Pancreas (tissue), 10 donors: ENCODE results near the gene CELF5. TPM values are rescaled to one million over a fixed set of nuclear protein-coding genes. Genes with fewer than 3 reads are reported as not detected.
"Not testable (repeated sequence)": the region's sequence is repeated elsewhere in the genome, so short reads cannot be mapped to it uniquely, and the experiment has no call there.

Source experiments
- ATAC-seq, 4 donors: fragments of 200-7000 bp; cut with Tn5 transposase; one replicate each; pipeline versions ENCODE4 v1.8.0 to v1.9.1; 2020; ENCODE audit warnings: mild to moderate bottlenecking in 4 of 4, moderate library complexity in 4 of 4
- DNase-seq, 6 donors: peaks; one replicate each; pipeline ENCODE4 v3.0.0-alpha.2; 2020
- FAIRE-seq: peaks from 2 replicates; lab custom pipeline; 2012; peaks lifted over from hg19 to GRCh38; lab: Jason Lieb, UNC
- H3K27ac ChIP-seq, 4 donors: fragments of 200-600 bp; sonication (generic); 1 replicate in 3 of 4; 2 replicates in 1 of 4; pipeline versions ENCODE4 v1.5.0 to v1.8.0; 2020
- H3K27me3 ChIP-seq, 4 donors: fragments of 200-600 bp; one replicate each; pipeline ENCODE4 v1.8.0; 2021
- H3K36me3 ChIP-seq, 3 donors: fragments of 200-600 bp; sonication (generic) in 1 of 3; one replicate each; pipeline versions ENCODE4 v1.5.0 to v1.8.0; 2020 to 2021
- H3K4me1 ChIP-seq, 3 donors: fragments of 200-600 bp; one replicate each; pipeline ENCODE4 v1.8.0; 2021
- H3K4me3 ChIP-seq, 4 donors: fragments of 200-600 bp; sonication (generic) in 2 of 4; one replicate each; pipeline versions ENCODE4 v1.5.0 to v1.8.0; 2020 to 2021
- H3K9me3 ChIP-seq, 4 donors: fragments of 200-600 bp; one replicate each; pipeline ENCODE4 v1.8.0; 2021
- WGBS, 2 donors: extraction: QIAGEN DNeasy Blood & Tissue Kit; methylation state at CpG; one replicate each; pipeline ENCODE4 v1.1.7; 2013; 5-methylcytosine and 5-hydroxymethylcytosine counted together
- intact Hi-C, 3 donors: fragments of 100-400 bp; cut with DNase I; formaldehyde crosslinking; loops; one replicate each; pipeline versions ENCODE4 v1.11.1 to v1.14.2; 2022
- polyA plus RNA-seq, 2 donors: library from polyadenylated mRNA; stranded (reverse); fragments of 200-250 nt; gene quantifications; one replicate each; pipeline ENCODE4 v1.2.3, GENCODE V29; 2013
- total RNA-seq, 6 donors: library from RNA; stranded (reverse); fragmentation: NEBNext Ultra II Directional in 4 of 6; extraction: Animal tissue kit (Norgen Biotek cat#: 25700) in 4 of 6; gene quantifications; one replicate each; pipeline versions ENCODE4 v1.2.1 to v1.2.4, GENCODE V29; 2021 to 2023
- TF ChIP-seq, protein P1 (sequence below), 4 donors: fragments of 200-600 bp; sonication (generic) in 3 of 4; IDR thresholded peaks; one replicate each; pipeline versions ENCODE4 v1.5.0 to v1.8.0; 2021; ENCODE audit warnings: antibody characterized with exemption in 4 of 4
- donor health status: healthy with polysubstance abuse.
- donor health status: DM: no; HTN: no; CAD: no; lungs with moderate emphysema.
- donor health status: DM: no; HTN: no; CAD: no.
- donor health status: control.
- donor health status: control.
- donor health status: Bipolar disorder and iron deficiency.
- donor health status: DM: yes; HTN: yes; CAD: no.
- donor health status: DM: no; HTN: no; CAD: no.
- donor health status: DM: no; HTN: no; CAD: no.
- donor health status: DM: yes; HTN: yes; CAD: no.

The CELF5 gene
- total and polyA plus RNA-seq, 8 donors, result 0.30 to 1.6 (median 0.65) TPM

DNA sequence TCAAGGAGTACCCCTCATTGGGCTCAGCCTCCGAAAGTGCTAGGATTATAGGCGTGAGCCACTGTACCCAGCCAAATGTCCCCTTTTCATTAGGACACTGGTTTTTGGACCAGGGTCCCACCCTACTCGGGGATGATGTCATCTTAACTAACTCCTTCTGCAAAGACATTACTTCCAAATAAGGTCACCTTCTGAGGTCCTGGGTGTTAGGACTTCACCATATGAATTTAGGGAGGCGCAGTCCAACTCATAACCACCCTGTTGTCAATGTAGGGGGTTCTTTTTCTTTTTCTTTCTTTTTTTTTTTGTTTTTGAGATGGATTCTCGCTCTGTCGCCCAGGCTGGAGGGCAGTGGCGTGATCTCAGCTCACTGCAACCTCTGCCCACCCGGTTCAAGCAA is 109.2 kb downstream of the CELF5 start:
- FAIRE-seq (no peak), ATAC-seq (no peak), DNase-seq (peak in 2 of 6 donors; percentile 4 to 19)
- no peaks in the 10 kb centered on the region for H3K27me3 ChIP-seq
- H3K36me3 ChIP-seq, result no peaks in the 10 kb centered on the region
- intact Hi-C loops, result no loop called here
- H3K4me3 ChIP-seq, result no peak overlapping the region
- TF ChIP-seq, protein P1, sequence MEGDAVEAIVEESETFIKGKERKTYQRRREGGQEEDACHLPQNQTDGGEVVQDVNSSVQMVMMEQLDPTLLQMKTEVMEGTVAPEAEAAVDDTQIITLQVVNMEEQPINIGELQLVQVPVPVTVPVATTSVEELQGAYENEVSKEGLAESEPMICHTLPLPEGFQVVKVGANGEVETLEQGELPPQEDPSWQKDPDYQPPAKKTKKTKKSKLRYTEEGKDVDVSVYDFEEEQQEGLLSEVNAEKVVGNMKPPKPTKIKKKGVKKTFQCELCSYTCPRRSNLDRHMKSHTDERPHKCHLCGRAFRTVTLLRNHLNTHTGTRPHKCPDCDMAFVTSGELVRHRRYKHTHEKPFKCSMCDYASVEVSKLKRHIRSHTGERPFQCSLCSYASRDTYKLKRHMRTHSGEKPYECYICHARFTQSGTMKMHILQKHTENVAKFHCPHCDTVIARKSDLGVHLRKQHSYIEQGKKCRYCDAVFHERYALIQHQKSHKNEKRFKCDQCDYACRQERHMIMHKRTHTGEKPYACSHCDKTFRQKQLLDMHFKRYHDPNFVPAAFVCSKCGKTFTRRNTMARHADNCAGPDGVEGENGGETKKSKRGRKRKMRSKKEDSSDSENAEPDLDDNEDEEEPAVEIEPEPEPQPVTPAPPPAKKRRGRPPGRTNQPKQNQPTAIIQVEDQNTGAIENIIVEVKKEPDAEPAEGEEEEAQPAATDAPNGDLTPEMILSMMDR (IDR thresholded peaks at IDR 0.05), result no peak
- 92 to 96% methylated on average over 8 of the region's 8 CpGs for WGBS, 2 donors
- H3K9me3 ChIP-seq, result no peaks in the 10 kb centered on the region
- no peak overlapping the region for H3K27ac ChIP-seq
- H3K4me1 ChIP-seq, result peaks cover 36 to 45% (median 43%) of the 10 kb centered on the region in 3 donors

DNA sequence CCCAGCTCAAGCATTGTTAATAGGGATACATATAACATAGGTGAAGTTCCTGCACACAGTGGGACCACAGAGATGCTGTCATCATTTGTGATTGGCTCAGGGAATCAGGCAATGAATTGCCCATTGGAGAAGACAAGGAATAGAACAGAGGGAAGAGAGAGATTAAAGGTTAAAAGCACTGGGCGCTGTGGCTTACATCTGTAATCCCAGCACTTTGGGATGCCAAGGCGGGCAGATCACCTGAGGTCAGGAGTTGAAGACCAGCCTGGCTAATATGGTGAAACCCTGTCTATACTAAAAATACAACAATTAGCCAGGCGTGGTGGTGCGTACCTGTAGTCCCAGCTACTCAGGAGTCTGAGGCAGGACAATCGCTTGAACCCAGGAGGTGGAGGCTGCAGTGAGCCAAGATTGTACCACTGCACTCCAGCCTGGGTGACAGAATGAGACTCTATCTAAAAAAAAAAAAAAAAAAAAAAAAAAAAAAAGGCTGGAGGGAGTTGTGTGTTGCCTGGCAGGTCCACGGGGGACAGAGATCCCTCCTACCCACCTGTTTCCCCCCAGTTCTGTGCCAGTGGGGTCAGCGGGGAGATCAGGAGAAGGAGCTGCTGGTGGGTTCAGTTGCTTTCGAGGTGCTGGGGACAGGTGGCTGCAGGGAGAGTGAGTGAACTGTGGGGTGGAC is 110.4 kb downstream of the CELF5 start:
- intact Hi-C loops, H3K4me3 ChIP-seq, H3K9me3 ChIP-seq, H3K36me3 ChIP-seq, ATAC-seq, FAIRE-seq, H3K27me3 ChIP-seq: not testable (repeated sequence)
- Histone ChIP-seq H3K4me1 (peaks cover 43 to 49% (median 47%) of the 10 kb centered on the region in 3 donors), H3K27ac (peak overlapping the region; percentile 89 to 97 (median 92))
- 54 to 60% methylated on average over 8 of the region's 8 CpGs for WGBS, 2 donors
- DNase-seq, result peak in 1 of 6 donors; percentile 31

DNA sequence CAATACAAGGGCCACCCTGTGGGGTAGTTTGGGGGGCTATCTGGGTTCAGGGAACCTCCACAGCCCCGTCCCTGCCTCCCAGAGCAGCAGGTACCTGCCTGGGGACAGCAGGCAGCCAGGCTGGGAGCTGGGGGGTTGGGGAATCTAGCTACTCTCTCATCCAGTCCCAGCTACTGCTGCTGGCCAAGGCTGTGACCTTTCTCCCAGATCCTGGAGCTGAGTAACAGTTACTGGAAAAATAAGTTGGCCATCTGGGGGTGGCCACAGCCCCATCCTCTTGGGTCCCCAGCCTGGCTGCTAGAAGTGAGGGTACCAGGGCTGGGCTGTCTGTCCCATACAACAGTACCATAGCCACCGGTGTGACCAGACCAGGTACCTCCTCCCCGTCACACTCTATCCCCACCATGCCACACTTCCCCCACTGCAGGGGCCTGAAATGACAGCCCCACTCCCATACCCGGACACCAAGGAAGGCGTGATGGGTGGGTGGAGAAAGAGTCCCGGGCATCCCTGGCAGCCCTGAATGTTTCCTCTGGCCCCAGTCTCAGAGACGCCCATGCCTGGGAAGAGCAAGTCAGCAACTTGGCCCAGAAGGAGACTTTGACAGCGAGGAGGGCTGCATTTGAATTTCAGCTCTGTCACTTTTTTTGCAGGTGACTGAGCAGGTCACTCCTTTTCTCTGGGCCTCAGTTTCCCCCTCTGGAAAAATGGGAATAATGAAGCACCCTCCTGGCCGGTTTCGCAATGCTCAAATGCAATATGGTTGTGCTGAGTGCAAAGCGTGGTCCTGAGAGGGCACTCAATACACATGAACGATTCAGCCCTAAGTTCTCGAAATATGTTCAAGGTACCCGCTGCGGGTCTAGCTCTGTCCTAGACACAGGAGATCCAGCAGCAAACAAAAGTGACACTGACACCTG is 111.2 kb downstream of the CELF5 start:
- DNase-seq (peak; percentile 72 to 90 (median 81)), FAIRE-seq (no peak), ATAC-seq (peak; percentile 45 to 72 (median 54))
- WGBS, 2 donors, result 61 to 62% methylated on average over 15 of the region's 15 CpGs
- Histone ChIP-seq H3K9me3 (no peaks in the 10 kb centered on the region), H3K27ac (peak overlapping the region; percentile 89 to 97 (median 92)), H3K27me3 (no peaks in the 10 kb centered on the region), H3K4me3 (no peak overlapping the region), H3K4me1 (peaks cover 43 to 49% (median 47%) of the 10 kb centered on the region in 3 donors), H3K36me3 (no peaks in the 10 kb centered on the region)
- intact Hi-C loops, result no loop called here
- TF ChIP-seq, protein P1 (IDR thresholded peaks at IDR 0.05), result no peak

DNA sequence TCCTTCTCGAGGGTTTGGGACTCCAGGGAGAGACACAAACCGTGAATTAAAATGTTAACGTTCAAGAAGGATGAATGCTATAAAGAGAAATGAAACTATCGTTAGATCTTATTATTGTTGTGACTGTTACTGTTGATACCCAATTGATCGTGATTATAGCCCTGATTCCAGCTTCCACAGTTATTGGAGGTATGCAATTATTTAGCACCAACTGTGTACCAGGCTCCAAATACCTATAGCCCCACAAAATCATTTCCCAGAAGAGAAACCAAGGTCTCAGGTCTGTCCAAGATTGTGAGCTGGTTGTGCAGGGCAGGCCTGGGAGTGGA is 111.9 kb downstream of the CELF5 start:
- no peaks in the 10 kb centered on the region for H3K27me3 ChIP-seq
- peak overlapping the region; percentile 89 to 97 (median 92) for H3K27ac ChIP-seq
- no peak overlapping the region for H3K4me3 ChIP-seq
- WGBS, 2 donors, result 10 to 15% methylated on average over 5 of the region's 5 CpGs
- H3K4me1 ChIP-seq, result peaks cover 43 to 49% (median 47%) of the 10 kb centered on the region in 3 donors
- FAIRE-seq (no peak), DNase-seq (no peak), ATAC-seq (no peak)
- intact Hi-C loops, result no loop called here
- H3K36me3 ChIP-seq, result no peaks in the 10 kb centered on the region
- H3K9me3 ChIP-seq, result no peaks in the 10 kb centered on the region
- TF ChIP-seq, protein P1 (IDR thresholded peaks at IDR 0.05), result no peak

DNA sequence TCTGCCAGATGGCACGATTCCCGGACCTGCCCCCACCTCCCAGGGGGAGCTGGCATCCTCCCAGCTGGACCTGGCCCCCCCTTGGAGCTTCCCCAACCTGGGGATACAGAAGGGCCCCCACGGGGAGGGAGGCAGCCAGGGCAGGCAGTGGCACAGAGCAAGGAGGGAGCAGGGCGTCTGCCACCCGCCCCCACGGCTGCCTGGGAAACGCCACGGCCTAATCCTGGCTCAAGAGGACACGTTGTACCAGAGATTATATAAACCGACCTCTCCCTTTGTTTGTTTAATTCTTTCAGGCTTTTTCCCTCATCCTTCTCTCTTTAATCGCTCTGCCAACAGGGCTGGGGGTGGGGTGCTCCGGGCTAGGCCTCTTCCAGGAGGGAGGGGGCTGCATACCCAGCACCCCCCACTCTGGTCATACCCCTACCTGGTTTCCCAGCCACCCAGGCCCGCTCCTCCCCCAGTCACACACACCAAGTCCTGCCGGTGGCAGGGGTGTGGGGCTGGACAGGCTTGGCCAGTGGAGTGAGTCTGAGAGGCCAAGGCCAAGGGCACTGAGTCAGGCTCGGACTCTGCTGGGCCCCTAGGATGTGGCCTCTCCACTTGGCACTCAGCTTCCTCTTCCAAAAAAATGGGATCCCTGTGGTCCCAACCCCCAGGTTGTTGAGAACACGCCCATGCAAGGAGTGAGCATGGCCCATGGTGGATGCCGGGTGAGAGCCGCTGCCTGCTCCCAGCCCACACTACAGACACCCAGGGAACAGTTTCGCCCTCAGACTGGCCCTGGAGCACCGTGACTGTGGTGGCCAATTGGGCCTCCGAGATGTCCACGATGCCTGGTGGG is 112.4 kb downstream of the CELF5 start:
- H3K36me3 ChIP-seq, result no peaks in the 10 kb centered on the region
- FAIRE-seq (peak; percentile 61), DNase-seq (peak; percentile 96 to 100 (median 98)), ATAC-seq (peak; percentile 85 to 91 (median 89))
- no peaks in the 10 kb centered on the region for H3K27me3 ChIP-seq
- no peak overlapping the region for H3K4me3 ChIP-seq
- TF ChIP-seq, protein P1 (IDR thresholded peaks at IDR 0.05), result no peak
- intact Hi-C loops, result no loop called here
- peaks cover 43 to 49% (median 47%) of the 10 kb centered on the region in 3 donors for H3K4me1 ChIP-seq
- H3K9me3 ChIP-seq, result no peaks in the 10 kb centered on the region
- H3K27ac ChIP-seq, result peak overlapping the region; percentile 89 to 97 (median 92)
- 17 to 19% methylated on average over 21 to 22 of the region's 22 CpGs for WGBS, 2 donors
